Endodermal cell (in vitro differentiated cells): ENCODE measurements around the gene SCART1. TPM values are rescaled to one million over a fixed set of nuclear protein-coding genes. Genes with fewer than 3 reads are reported as not detected.
"Not testable (repeated sequence)": the region's sequence is repeated elsewhere in the genome, so short reads cannot be mapped to it uniquely, and the experiment has no call there.

ENCODE experiments used
- DNase-seq: peaks from one replicate; pipeline ENCODE4 v3.0.0-alpha.2; 2017
- H3K27ac ChIP-seq: 2 replicates; pipeline ENCODE4 v1.5.1; 2013; ENCODE audit warnings: mild to moderate bottlenecking, low read depth, low read length, moderate library complexity
- H3K27me3 ChIP-seq: 2 replicates; pipeline ENCODE4 v1.6.1; 2013; ENCODE audit warnings: mild to moderate bottlenecking, low read length, moderate library complexity; ENCODE audit not compliant: insufficient read depth, control insufficient read depth, poor library complexity, severe bottlenecking
- H3K36me3 ChIP-seq: 2 replicates; pipeline ENCODE4 v1.7.0; 2013; ENCODE audit warnings: mild to moderate bottlenecking, low read length, moderate library complexity; ENCODE audit not compliant: control insufficient read depth, insufficient read depth
- H3K4me1 ChIP-seq: one replicate; pipeline ENCODE4 v1.7.0; 2013; ENCODE audit warnings: low read length; ENCODE audit not compliant: control insufficient read depth, insufficient read depth
- H3K4me3 ChIP-seq: 2 replicates; pipeline ENCODE4 v1.5.1; 2013; ENCODE audit warnings: mild to moderate bottlenecking, low read length, moderate library complexity
- H3K9ac ChIP-seq: 2 replicates; pipeline ENCODE4 v1.6.1; 2013; ENCODE audit warnings: mild to moderate bottlenecking, low read length, moderate library complexity; ENCODE audit not compliant: poor library complexity, severe bottlenecking; ENCODE audit errors: extremely low read depth
- H3K9me3 ChIP-seq: 2 replicates; pipeline ENCODE4 v1.6.1; 2013; ENCODE audit warnings: mild to moderate bottlenecking, low read length, moderate library complexity; ENCODE audit not compliant: control insufficient read depth
- H3K27ac Mint-ChIP-seq: 2 replicates; pipeline ENCODE4 v1.8.0; 2020; ENCODE audit warnings: mixed read lengths
- H3K27me3 Mint-ChIP-seq: 2 replicates; pipeline ENCODE4 v1.8.0; 2021; ENCODE audit warnings: mild to moderate bottlenecking, mixed read lengths; ENCODE audit not compliant: insufficient read depth
- H3K36me3 Mint-ChIP-seq: 2 replicates; pipeline ENCODE4 v1.8.0; 2020; ENCODE audit warnings: low read depth, mixed read lengths
- H3K4me1 Mint-ChIP-seq: 2 replicates; pipeline ENCODE4 v1.8.0; 2020; ENCODE audit warnings: mixed read lengths
- H3K4me3 Mint-ChIP-seq: 2 replicates; pipeline ENCODE4 v1.8.0; 2020; ENCODE audit warnings: mild to moderate bottlenecking, moderate library complexity, mixed read lengths
- H3K9me3 Mint-ChIP-seq: 2 replicates; pipeline ENCODE4 v1.8.0; 2020; ENCODE audit warnings: mild to moderate bottlenecking, mixed read lengths
- WGBS, 2 experiments: methylation state at CpG; one replicate each; pipeline versions ENCODE4 v1.1.5 to v1.1.7; 2013; ENCODE audit warnings: missing lambda C conversion rate in 2 of 2, mixed read lengths in 1 of 2; ENCODE audit not compliant: insufficient coverage in 1 of 2, insufficient read length in 1 of 2; 5-methylcytosine and 5-hydroxymethylcytosine counted together
- total RNA-seq, 2 donors: library from RNA; stranded (reverse); fragmentation: NEBNext Ultra II Directional in 1 of 2; extraction: Animal tissue kit (Norgen Biotek cat#: 25700) in 1 of 2; gene quantifications; 2 replicates in 1 of 2; 3 replicates in 1 of 2; pipeline ENCODE4 v1.2.1, GENCODE V29; 2021
- TF ChIP-seq, protein P1 (sequence below): fragments of 200-600 bp; sonication (generic); conservative IDR thresholded peaks from 2 replicates; pipeline ENCODE4 v1.5.0; 2021; ENCODE audit warnings: antibody characterized with exemption, mild to moderate bottlenecking

Gene SCART1
- total RNA-seq, 2 donors from 2014 or later, result 0.37 to 0.80 TPM

DNA sequence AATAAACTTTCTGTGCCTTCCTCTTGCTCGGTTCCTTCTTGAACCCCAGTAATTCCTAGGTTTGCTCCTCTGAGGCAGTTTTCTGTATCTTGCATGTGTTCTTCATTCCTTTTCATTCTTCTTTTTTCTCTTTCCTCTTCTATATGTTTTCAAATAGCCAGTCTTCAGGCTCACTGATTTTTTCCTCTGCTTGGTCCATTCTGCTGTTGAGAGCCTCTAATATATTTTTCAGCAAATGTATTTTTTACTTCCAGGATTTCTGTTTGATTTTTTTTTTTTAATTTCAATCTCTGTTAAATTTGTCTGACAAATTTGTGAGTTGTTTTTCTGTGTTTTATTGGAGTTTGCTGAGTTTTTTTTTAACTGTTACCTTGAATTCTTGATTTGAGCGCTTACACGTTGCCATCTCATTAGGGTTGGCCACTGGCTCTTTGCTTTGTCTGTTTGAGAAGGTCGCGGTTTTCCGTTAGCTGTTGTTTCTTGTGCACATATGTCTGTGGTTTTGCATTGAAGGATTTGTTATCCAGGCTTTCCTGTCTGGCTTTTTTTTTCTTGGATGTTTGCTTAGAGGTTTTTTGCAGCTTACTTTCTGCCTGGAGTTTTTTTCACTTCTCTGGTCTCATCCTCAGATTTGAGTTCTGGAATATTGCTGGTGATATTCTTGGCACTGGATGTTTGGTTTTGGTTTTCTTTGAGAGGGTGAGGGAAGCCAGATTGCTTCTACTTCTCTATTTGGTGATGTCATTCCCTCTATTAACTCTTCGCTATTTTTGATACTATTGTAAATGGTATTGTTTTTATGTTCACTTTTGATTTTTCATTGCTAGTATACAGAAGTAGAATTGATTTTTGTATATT, 42.0 kb upstream of the SCART1 start:
- Mint-ChIP-seq H3K36me3 (peaks cover 88% of the 10 kb centered on the region), H3K27me3 (no peaks in the 10 kb centered on the region), H3K9me3 (peaks cover 76% of the 10 kb centered on the region), H3K4me3 (no peak overlapping the region), H3K27ac (no peak overlapping the region), H3K4me1 (no peaks in the 10 kb centered on the region)
- Histone ChIP-seq H3K9ac (no peak overlapping the region), H3K4me1 (no peaks in the 10 kb centered on the region), H3K27ac (no peak overlapping the region), H3K4me3 (peak overlapping the region; percentile 51), H3K27me3 (no peaks in the 10 kb centered on the region), H3K9me3 (peaks cover 70% of the 10 kb centered on the region), H3K36me3 (peaks cover 76% of the 10 kb centered on the region)
- 94 to 95% methylated on average over 4 to 6 of the region's 7 CpGs for WGBS, 2 experiments
- DNase-seq, result no peak
- TF ChIP-seq, protein P1, sequence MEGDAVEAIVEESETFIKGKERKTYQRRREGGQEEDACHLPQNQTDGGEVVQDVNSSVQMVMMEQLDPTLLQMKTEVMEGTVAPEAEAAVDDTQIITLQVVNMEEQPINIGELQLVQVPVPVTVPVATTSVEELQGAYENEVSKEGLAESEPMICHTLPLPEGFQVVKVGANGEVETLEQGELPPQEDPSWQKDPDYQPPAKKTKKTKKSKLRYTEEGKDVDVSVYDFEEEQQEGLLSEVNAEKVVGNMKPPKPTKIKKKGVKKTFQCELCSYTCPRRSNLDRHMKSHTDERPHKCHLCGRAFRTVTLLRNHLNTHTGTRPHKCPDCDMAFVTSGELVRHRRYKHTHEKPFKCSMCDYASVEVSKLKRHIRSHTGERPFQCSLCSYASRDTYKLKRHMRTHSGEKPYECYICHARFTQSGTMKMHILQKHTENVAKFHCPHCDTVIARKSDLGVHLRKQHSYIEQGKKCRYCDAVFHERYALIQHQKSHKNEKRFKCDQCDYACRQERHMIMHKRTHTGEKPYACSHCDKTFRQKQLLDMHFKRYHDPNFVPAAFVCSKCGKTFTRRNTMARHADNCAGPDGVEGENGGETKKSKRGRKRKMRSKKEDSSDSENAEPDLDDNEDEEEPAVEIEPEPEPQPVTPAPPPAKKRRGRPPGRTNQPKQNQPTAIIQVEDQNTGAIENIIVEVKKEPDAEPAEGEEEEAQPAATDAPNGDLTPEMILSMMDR, result no peak

DNA sequence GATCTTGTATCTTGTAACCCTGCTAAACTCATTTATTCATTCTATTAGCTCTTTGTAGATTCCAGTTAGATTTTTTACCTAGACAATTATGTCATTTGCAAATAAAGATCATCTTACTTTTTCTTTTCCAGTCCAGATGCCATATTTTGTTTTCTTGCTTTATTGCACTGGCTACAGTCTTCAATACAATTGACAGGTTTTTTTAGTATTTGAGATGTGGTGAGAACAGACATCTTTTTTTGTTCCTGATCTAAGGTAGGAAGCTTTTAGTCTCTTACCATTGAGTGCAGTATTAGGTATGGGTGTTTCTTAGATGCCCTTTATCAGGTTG, 41.4 kb upstream of the SCART1 start:
- Mint-ChIP-seq H3K36me3 (peaks cover 82% of the 10 kb centered on the region), H3K4me1 (no peaks in the 10 kb centered on the region), H3K9me3 (peaks cover 73% of the 10 kb centered on the region), H3K27ac (no peak overlapping the region), H3K27me3 (no peaks in the 10 kb centered on the region), H3K4me3 (no peak overlapping the region)
- no peak overlapping the region for H3K27ac ChIP-seq
- no peak overlapping the region for H3K9ac ChIP-seq
- peaks cover 70% of the 10 kb centered on the region for H3K36me3 ChIP-seq
- no peaks in the 10 kb centered on the region for H3K27me3 ChIP-seq
- H3K9me3 ChIP-seq, result peaks cover 70% of the 10 kb centered on the region
- DNase-seq, result no peak
- no peaks in the 10 kb centered on the region for H3K4me1 ChIP-seq
- TF ChIP-seq, protein P1, result no peak
- peak overlapping the region; percentile 5 for H3K4me3 ChIP-seq

DNA sequence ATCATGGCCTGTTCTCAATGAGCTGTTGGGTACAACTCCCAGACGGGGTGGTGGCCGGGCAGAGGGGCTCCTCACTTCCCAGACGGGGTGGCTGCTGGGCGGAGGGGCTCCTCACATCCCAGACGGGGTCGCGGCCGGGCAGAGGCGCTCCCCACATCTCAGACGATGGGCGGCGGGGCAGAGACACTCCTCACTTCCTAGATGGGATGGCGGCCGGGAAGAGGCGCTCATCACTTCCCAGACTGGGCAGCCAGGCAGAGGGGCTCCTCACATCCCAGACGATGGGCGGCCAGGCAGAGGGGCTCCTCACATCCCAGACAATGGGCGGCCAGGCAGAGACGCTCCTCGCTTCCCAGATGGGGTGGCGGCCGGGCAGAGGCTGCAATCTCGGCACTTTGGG, 39.3 kb upstream of the SCART1 start:
- DNase-seq, H3K27ac ChIP-seq, H3K4me1 Mint-ChIP-seq, H3K4me3 Mint-ChIP-seq, H3K27ac Mint-ChIP-seq, H3K27me3 ChIP-seq, H3K27me3 Mint-ChIP-seq, H3K4me1 ChIP-seq, H3K9ac ChIP-seq, H3K4me3 ChIP-seq: not testable (repeated sequence)
- WGBS, 2 experiments, result 93 to 100% methylated on average over 10 to 17 of the region's 23 CpGs
- Mint-ChIP-seq H3K36me3 (peaks cover 73% of the 10 kb centered on the region), H3K9me3 (peaks cover 57% of the 10 kb centered on the region)
- Histone ChIP-seq H3K36me3 (peaks cover 51% of the 10 kb centered on the region), H3K9me3 (peaks cover 52% of the 10 kb centered on the region)
